GM18868 (cell line): Measurements from ENCODE around the gene SMDT1.
"Not testable (repeated sequence)": the region's sequence is repeated elsewhere in the genome, so short reads cannot be mapped to it uniquely, and the experiment has no call there.

Source experiments
- ATAC-seq: cut with Tn5 transposase; IDR thresholded peaks from one replicate; pipeline ENCODE4 v1.9.1; 2021; ENCODE audit warnings: mild to moderate bottlenecking, moderate library complexity; ENCODE audit not compliant: unreplicated experiment

Gene SMDT1

GRCh38 chr22:42070517-42071422 is 8.7 kb upstream of the SMDT1 start, which contains the start of gene NAGA:
TSS of gene NAGA (minus strand) at chr22:42070812. CDS start at chr22:42070297, 515 bp downstream.
- ATAC-seq: peak; percentile 91

- ATAC-seq: not testable (repeated sequence)
These were observed 8.0 kb upstream of the SMDT1 start for GRCh38 chr22:42071508-42071907.

GRCh38 chr22:42072606-42073330 is 6.7 kb upstream of the SMDT1 start:
- no peak for ATAC-seq

GRCh38 chr22:42073621-42074041 is 5.9 kb upstream of the SMDT1 start:
- ATAC-seq: no peak

GRCh38 chr22:42074132-42074811 is 5.2 kb upstream of the SMDT1 start, which contains the start of gene PHETA2:
TSS of gene PHETA2 (plus strand) at chr22:42074248. CDS start at chr22:42077294, 3,046 bp downstream.
- no peak for ATAC-seq

GRCh38 chr22:42074846-42075676 is 4.4 kb upstream of the SMDT1 start:
- ATAC-seq: no peak

- ATAC-seq: no peak
These were observed 2.6 kb upstream of the SMDT1 start for GRCh38 chr22:42076764-42077485.

GRCh38 chr22:42077486-42078125 is 1.9 kb upstream of the SMDT1 start:
- no peak for ATAC-seq

- no peak for ATAC-seq
These were observed 806 bp upstream of the SMDT1 start for GRCh38 chr22:42078469-42079318.

- ATAC-seq: no peak
These were observed 787 bp downstream of the SMDT1 start for GRCh38 chr22:42080287-42080686.

- no peak for ATAC-seq
These were observed 3.6 kb downstream of the SMDT1 start for GRCh38 chr22:42083119-42083518.

GRCh38 chr22:42084874-42085273 is 5.4 kb downstream of the SMDT1 start:
- no peak for ATAC-seq

- no peak for ATAC-seq
These were observed 6.6 kb downstream of the SMDT1 start for GRCh38 chr22:42086051-42086450.

GRCh38 chr22:42090596-42091454 is 11.3 kb downstream of the SMDT1 start, which contains the start of gene NDUFA6:
TSS of gene NDUFA6 (minus strand) at chr22:42090772. CDS start at chr22:42090744, 28 bp downstream.
- ATAC-seq: peak; percentile 90

- ATAC-seq: no peak
These were observed 11.9 kb downstream of the SMDT1 start for GRCh38 chr22:42091455-42091782.

GRCh38 chr22:42101199-42101598 is 21.7 kb downstream of the SMDT1 start:
- ATAC-seq: no peak

- not testable (repeated sequence) for ATAC-seq
These were observed 24.9 kb downstream of the SMDT1 start for GRCh38 chr22:42104332-42104860.
